Hepatocyte (in vitro differentiated cells): ENCODE data around the gene UBXN4. TPM values are rescaled to one million over a fixed set of nuclear protein-coding genes. Genes with fewer than 3 reads are reported as not detected.

Experiments
- DNase-seq: peaks from one replicate; pipeline ENCODE4 v3.0.0-alpha.2; 2016; ENCODE audit warnings: low spot score
- H2AFZ ChIP-seq: fragments of 200-600 bp; sonication (generic); 2 replicates; pipeline ENCODE4 v1.6.0; 2016; ENCODE audit warnings: antibody characterized with exemption, mild to moderate bottlenecking
- H3K27ac ChIP-seq: fragments of 200-600 bp; sonication (generic); 2 replicates; pipeline ENCODE4 v1.5.1; 2016; ENCODE audit warnings: mild to moderate bottlenecking
- H3K27me3 ChIP-seq: fragments of 200-600 bp; sonication (generic); 2 replicates; pipeline ENCODE4 v1.6.1; 2016
- H3K36me3 ChIP-seq: fragments of 200-600 bp; sonication (generic); replicated peaks from 2 replicates; pipeline ENCODE4 v1.5.1; 2016; ENCODE audit warnings: low read depth; ENCODE audit not compliant: insufficient read depth
- H3K4me1 ChIP-seq: fragments of 200-600 bp; sonication (generic); 2 replicates; pipeline ENCODE4 v1.5.1; 2016; ENCODE audit warnings: mild to moderate bottlenecking, moderate library complexity; ENCODE audit not compliant: insufficient read depth
- H3K4me2 ChIP-seq: fragments of 200-600 bp; sonication (generic); 2 replicates; pipeline ENCODE4 v1.6.0; 2016
- H3K4me3 ChIP-seq: fragments of 200-600 bp; sonication (generic); 2 replicates; pipeline ENCODE4 v1.5.1; 2016; ENCODE audit warnings: mild to moderate bottlenecking
- H3K79me2 ChIP-seq: fragments of 200-600 bp; sonication (generic); 2 replicates; pipeline ENCODE4 v1.6.0; 2017; ENCODE audit warnings: mild to moderate bottlenecking
- H3K9me2 ChIP-seq: fragments of 200-600 bp; sonication (generic); replicated peaks from 2 replicates; pipeline ENCODE4 v1.6.0; 2017; ENCODE audit warnings: mild to moderate bottlenecking; ENCODE audit not compliant: insufficient read depth
- H3K9me3 ChIP-seq: fragments of 200-600 bp; sonication (generic); 2 replicates; pipeline ENCODE4 v1.5.1; 2016; ENCODE audit warnings: low read depth, mild to moderate bottlenecking
- H4K20me1 ChIP-seq: fragments of 200-600 bp; sonication (generic); 2 replicates; pipeline ENCODE4 v1.6.0; 2016; ENCODE audit warnings: mild to moderate bottlenecking; ENCODE audit not compliant: insufficient read depth, poor library complexity, severe bottlenecking
- EZH2 ChIP-seq: fragments of 200-600 bp; sonication (generic); IDR thresholded peaks from 2 replicates; pipeline ENCODE4 v1.6.1; 2016; ENCODE audit warnings: antibody characterized with exemption, mild to moderate bottlenecking, borderline replicate concordance
- EZH2phosphoT487 ChIP-seq: fragments of 200-600 bp; sonication (generic); IDR thresholded peaks from one replicate; pipeline ENCODE4 v1.6.1; 2018; ENCODE audit warnings: antibody characterized with exemption, mild to moderate bottlenecking, low read depth, moderate library complexity; ENCODE audit not compliant: unreplicated experiment, severe bottlenecking
- WGBS: methylation state at CpG from one replicate; pipeline ENCODE4 v1.1.6; 2016; ENCODE audit warnings: low lambda C conversion rate; ENCODE audit errors: missing lambda C conversion rate; 5-methylcytosine and 5-hydroxymethylcytosine counted together
- polyA plus RNA-seq: library from polyadenylated mRNA; unstranded; fragments of >200 nt; fragmentation: Nextera tagmentation; extraction: Ambion mirVana; gene quantifications from 2 replicates; pipeline ENCODE4 v1.2.1, GENCODE V29; 2016
- small RNA-seq: library from RNA; depleted of rRNA; stranded (forward); fragments of <200 nt; gene quantifications from one replicate; pipeline ENCODE3, GENCODE V24; 2014
- total RNA-seq: library from RNA; depleted of rRNA; stranded (reverse); fragments of >200 nt; gene quantifications from 2 replicates; pipeline ENCODE4 v1.2.3, GENCODE V29; 2014
- TF ChIP-seq, protein P1 (sequence below): fragments of 200-600 bp; sonication (generic); IDR thresholded peaks from 2 replicates; pipeline ENCODE4 v1.5.1; 2016; ENCODE audit warnings: antibody characterized with exemption, mild to moderate bottlenecking; ENCODE audit not compliant: poor library complexity

UBXN4 gene
- total and polyA plus RNA-seq, 2 experiments from 2014 or later, result 111 to 244 TPM

DNA sequence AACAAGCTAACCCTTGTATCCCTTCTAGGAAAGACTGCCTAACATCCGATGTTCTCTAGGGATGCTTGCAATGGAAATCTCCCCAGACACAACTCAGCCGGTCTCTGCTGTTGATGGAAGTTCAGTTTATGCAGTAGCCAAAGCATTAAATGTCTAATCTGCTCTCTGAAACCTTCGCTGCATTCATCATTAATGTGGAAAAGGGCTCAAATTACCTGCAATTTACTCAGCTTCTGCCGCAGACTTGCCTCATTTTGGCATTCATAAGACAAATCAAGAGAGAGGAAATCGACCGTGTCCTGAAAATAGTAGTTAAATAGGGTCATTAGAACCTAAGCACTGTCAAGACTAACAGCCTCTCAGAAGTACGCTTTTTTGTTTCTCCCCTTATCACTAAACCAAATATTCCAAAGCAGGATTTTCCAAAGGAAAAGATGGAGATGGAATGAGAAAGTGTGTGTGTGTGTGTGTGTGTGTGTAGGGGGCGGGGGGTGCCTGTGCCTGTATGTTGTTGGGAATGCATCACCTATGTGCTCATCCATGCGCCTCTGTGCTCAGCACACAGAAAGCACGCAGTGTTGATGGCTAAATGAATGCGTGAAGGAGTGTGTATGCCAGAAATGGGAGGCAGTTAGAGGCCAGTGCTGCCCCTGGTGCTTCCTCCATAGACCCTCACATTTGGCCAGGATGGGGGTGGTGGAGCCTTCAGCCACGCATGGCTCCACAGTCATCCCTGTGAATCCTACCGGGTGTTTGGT lies 87.9 kb downstream of the UBXN4 start:
- Histone ChIP-seq H3K4me1 (peaks cover 5% of the 10 kb centered on the region), H3K4me2 (no peak overlapping the region), H3K9me2 (no peaks in the 10 kb centered on the region), H4K20me1 (no peaks in the 10 kb centered on the region), H2AFZ (no peak overlapping the region), H3K27me3 (no peaks in the 10 kb centered on the region), H3K9me3 (no peaks in the 10 kb centered on the region), H3K4me3 (no peak overlapping the region), H3K79me2 (no peaks in the 10 kb centered on the region), H3K36me3 (no peaks in the 10 kb centered on the region), H3K27ac (no peak overlapping the region)
- TF ChIP-seq, protein P1, sequence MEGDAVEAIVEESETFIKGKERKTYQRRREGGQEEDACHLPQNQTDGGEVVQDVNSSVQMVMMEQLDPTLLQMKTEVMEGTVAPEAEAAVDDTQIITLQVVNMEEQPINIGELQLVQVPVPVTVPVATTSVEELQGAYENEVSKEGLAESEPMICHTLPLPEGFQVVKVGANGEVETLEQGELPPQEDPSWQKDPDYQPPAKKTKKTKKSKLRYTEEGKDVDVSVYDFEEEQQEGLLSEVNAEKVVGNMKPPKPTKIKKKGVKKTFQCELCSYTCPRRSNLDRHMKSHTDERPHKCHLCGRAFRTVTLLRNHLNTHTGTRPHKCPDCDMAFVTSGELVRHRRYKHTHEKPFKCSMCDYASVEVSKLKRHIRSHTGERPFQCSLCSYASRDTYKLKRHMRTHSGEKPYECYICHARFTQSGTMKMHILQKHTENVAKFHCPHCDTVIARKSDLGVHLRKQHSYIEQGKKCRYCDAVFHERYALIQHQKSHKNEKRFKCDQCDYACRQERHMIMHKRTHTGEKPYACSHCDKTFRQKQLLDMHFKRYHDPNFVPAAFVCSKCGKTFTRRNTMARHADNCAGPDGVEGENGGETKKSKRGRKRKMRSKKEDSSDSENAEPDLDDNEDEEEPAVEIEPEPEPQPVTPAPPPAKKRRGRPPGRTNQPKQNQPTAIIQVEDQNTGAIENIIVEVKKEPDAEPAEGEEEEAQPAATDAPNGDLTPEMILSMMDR, result no peak
- TF ChIP-seq EZH2phosphoT487 (no peak), EZH2 (no peak)
- WGBS, result 77% methylated on average over 13 of the region's 13 CpGs
- DNase-seq, result no peak

DNA sequence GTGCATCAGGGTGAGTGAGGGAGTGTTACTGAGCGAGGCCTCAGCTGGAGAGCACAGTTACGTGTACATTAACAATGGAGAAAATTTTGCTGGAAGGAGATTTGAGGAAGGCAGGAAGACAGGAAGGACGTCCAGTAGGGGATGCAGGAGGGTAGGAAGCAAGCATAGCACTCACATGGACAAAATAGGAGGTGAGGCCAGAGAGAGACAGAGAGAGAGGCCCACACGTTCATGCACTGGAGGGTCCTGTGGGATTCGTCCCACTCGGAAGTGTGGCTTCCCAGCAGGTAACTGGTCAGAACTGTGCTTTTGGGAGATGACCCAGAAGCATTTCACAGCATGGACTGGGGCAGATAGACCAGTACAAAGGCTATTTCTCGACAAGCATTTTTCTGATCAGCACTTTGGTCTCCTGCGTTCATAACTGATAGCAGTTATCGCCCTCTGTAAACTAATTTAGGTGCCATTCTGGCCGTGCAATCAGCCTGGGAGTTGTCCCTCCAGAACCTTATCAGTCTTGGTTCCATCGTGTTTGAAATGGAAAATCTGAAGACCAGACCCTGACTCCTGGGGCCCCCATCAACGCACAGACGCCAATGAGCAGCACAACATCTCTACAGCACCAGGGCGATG lies 89.6 kb downstream of the UBXN4 start:
- H2AFZ ChIP-seq, result no peak overlapping the region
- H3K27ac ChIP-seq, result peak overlapping the region; percentile 73
- DNase-seq, result peak; percentile 27
- H3K27me3 ChIP-seq, result no peaks in the 10 kb centered on the region
- peaks cover 5% of the 10 kb centered on the region for H3K4me1 ChIP-seq
- WGBS, result 66% methylated on average over 14 of the region's 14 CpGs
- H3K79me2 ChIP-seq, result no peaks in the 10 kb centered on the region
- TF ChIP-seq EZH2 (no peak), EZH2phosphoT487 (no peak)
- TF ChIP-seq, protein P1, result no peak
- no peaks in the 10 kb centered on the region for H3K36me3 ChIP-seq
- H3K9me2 ChIP-seq, result no peaks in the 10 kb centered on the region
- H3K4me3 ChIP-seq, result no peak overlapping the region
- H3K9me3 ChIP-seq, result no peaks in the 10 kb centered on the region
- H3K4me2 ChIP-seq, result no peak overlapping the region
- H4K20me1 ChIP-seq, result no peaks in the 10 kb centered on the region

DNA sequence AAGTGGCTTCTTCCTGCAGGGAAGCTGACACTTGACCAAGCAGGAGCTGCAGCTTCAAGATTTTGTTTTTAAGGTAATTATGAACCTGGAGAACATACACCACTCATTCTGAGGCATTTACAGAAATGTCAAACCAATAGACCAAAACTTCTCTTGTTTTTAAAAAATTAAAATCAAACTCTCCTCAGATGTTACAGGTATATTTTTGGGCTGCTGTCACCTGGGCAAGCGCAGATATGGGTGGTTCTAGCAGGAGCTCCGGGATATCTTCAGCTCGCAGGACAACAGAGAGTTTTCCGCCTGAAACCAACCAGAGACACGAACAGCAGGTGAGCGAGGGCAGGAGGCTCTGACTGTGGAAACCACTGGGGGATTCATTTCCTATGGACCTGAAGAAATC lies 91.2 kb downstream of the UBXN4 start:
- TF ChIP-seq, protein P1, result no peak
- TF ChIP-seq EZH2phosphoT487 (no peak), EZH2 (no peak)
- H3K4me2 ChIP-seq, result no peak overlapping the region
- H3K4me3 ChIP-seq, result no peak overlapping the region
- no peak overlapping the region for H3K27ac ChIP-seq
- no peaks in the 10 kb centered on the region for H3K79me2 ChIP-seq
- H4K20me1 ChIP-seq, result no peaks in the 10 kb centered on the region
- no peaks in the 10 kb centered on the region for H3K9me2 ChIP-seq
- 92% methylated on average over 6 of the region's 6 CpGs for WGBS
- no peaks in the 10 kb centered on the region for H3K27me3 ChIP-seq
- no peaks in the 10 kb centered on the region for H3K36me3 ChIP-seq
- H3K4me1 ChIP-seq, result peaks cover 5% of the 10 kb centered on the region
- no peak for DNase-seq
- no peak overlapping the region for H2AFZ ChIP-seq
- no peaks in the 10 kb centered on the region for H3K9me3 ChIP-seq

Small RNA genes within 50 kb of the gene (small RNA-seq; reads per million reads assigned to genes)
- not detected for gene RF00019

Other genes with a start within 250 kb of the UBXN4 start
- 6.9 and 10.4 TPM in 2 replicates for gene ZRANB3, start 210.6 kb upstream of the UBXN4 start, total RNA-seq
- 3.6 and 4.1 TPM in 2 replicates for gene ZRANB3, start 210.6 kb upstream of the UBXN4 start, polyA plus RNA-seq
- gene R3HDM1, start 210.4 kb upstream of the UBXN4 start, total RNA-seq, result 10.5 and 10.9 TPM in 2 replicates
- gene R3HDM1, start 210.4 kb upstream of the UBXN4 start, polyA plus RNA-seq, result 9.1 and 10.6 TPM in 2 replicates
- 3.2 and 4.1 TPM in 2 replicates for gene LCT, start 95.3 kb downstream of the UBXN4 start, total RNA-seq
- 0.51 and 1.0 TPM in 2 replicates for gene LCT, start 95.3 kb downstream of the UBXN4 start, polyA plus RNA-seq
- 16.1 and 17.9 TPM in 2 replicates for gene MCM6, start 134.6 kb downstream of the UBXN4 start, total RNA-seq
- gene MCM6, start 134.6 kb downstream of the UBXN4 start, polyA plus RNA-seq, result 8.3 and 13.7 TPM in 2 replicates
- 69.5 and 76.2 TPM in 2 replicates for gene DARS1, start 243.8 kb downstream of the UBXN4 start, total RNA-seq
- 52.5 and 67.0 TPM in 2 replicates for gene DARS1, start 243.8 kb downstream of the UBXN4 start, polyA plus RNA-seq